HepG2 (cell line): ENCODE measurements around the gene AMZ1. TPM values are rescaled to one million over a fixed set of nuclear protein-coding genes. Genes with fewer than 3 reads are reported as not detected.

Experiments used
- ATF3 ChIP-seq: sonication (generic); formaldehyde crosslinking; IDR thresholded peaks from 2 replicates; pipeline ENCODE4 v1.4.0; 2020; ENCODE audit warnings: missing genetic modification reagents
- NR1H2 ChIP-seq: sonication (generic); formaldehyde crosslinking; IDR thresholded peaks from 2 replicates; pipeline ENCODE4 v1.8.1; 2022; ENCODE audit warnings: low read depth, missing genetic modification reagents, borderline replicate concordance
- PATZ1 ChIP-seq: sonication (generic); formaldehyde crosslinking; IDR thresholded peaks from 2 replicates; pipeline ENCODE4 v1.4.0; 2020; ENCODE audit warnings: missing genetic modification reagents
- RFXAP ChIP-seq: sonication (generic); formaldehyde crosslinking; IDR thresholded peaks from 2 replicates; pipeline ENCODE4 v1.4.0; 2020; ENCODE audit warnings: missing genetic modification reagents, borderline replicate concordance
- SNRNP70 ChIP-seq: fragments of 200-400 bp; formaldehyde crosslinking; IDR thresholded peaks from 2 replicates; pipeline ENCODE4 v1.6.1; 2017; ENCODE audit warnings: mild to moderate bottlenecking, low read depth, low read length, moderate library complexity
- SP2 ChIP-seq: sonication (generic); formaldehyde crosslinking; IDR thresholded peaks from 2 replicates; pipeline ENCODE4 v1.5.1; 2020; ENCODE audit warnings: mild to moderate bottlenecking, missing genetic modification reagents
- STAG1 ChIP-seq: sonication (generic); formaldehyde crosslinking; IDR thresholded peaks from 2 replicates; pipeline ENCODE4 v1.4.0; 2020; ENCODE audit warnings: missing genetic modification reagents
- THAP7 ChIP-seq: sonication (generic); formaldehyde crosslinking; IDR thresholded peaks from 2 replicates; pipeline ENCODE4 v1.8.1; 2023; ENCODE audit warnings: mild to moderate bottlenecking, missing genetic modification reagents
- ZBTB38 ChIP-seq: sonication (generic); formaldehyde crosslinking; IDR thresholded peaks from 2 replicates; pipeline ENCODE4 v1.5.1; 2020; ENCODE audit warnings: mild to moderate bottlenecking, missing genetic modification reagents
- ZHX2 ChIP-seq, 2 experiments: sonication (generic) in 1 of 2; formaldehyde crosslinking in 1 of 2; IDR thresholded peaks; 2 replicates each; pipeline versions ENCODE4 v1.6.1 to v1.9.0; 2014 to 2022; ENCODE audit warnings: antibody characterized with exemption in 1 of 2, borderline replicate concordance in 1 of 2, inconsistent platforms in 1 of 2, low read depth in 1 of 2, missing genetic modification reagents in 1 of 2
- ZNF451 ChIP-seq: sonication (generic); formaldehyde crosslinking; IDR thresholded peaks from 2 replicates; pipeline ENCODE4 v1.5.0; 2020; ENCODE audit warnings: mild to moderate bottlenecking, missing genetic modification reagents
- ZNF558 ChIP-seq: sonication (generic); formaldehyde crosslinking; IDR thresholded peaks from 2 replicates; pipeline ENCODE4 v1.9.0; 2022; ENCODE audit warnings: mild to moderate bottlenecking, missing genetic modification reagents, borderline replicate concordance
- ZNF709 ChIP-seq: sonication (generic); formaldehyde crosslinking; IDR thresholded peaks from 2 replicates; pipeline ENCODE4 v1.5.0; 2020; ENCODE audit warnings: mild to moderate bottlenecking, missing genetic modification reagents
- ZSCAN12 ChIP-seq: sonication (generic); formaldehyde crosslinking; IDR thresholded peaks from 2 replicates; pipeline ENCODE4 v1.9.0; 2021; ENCODE audit warnings: mild to moderate bottlenecking, missing genetic modification reagents
- polyA plus RNA-seq, 8 experiments: library from polyadenylated mRNA; depleted of rRNA in 3 of 8; stranded (reverse) in 7 of 8; unstranded in 1 of 8; fragments of >200 nt; fragmentation: Illumina TruSeq in 4 of 8; extraction: Trizol in 4 of 8; gene quantifications; 2 replicates each; pipeline versions ENCODE4 v1.2.1 to v1.2.3, GENCODE V29; 2011 to 2016; ENCODE audit warnings: low read depth in 4 of 8, missing spikeins in 1 of 8, mixed read lengths in 1 of 8; ENCODE audit not compliant: insufficient read depth in 1 of 8
- total RNA-seq, 5 experiments: library from RNA; depleted of rRNA; stranded (reverse); fragments of >200 nt; fragmentation: Illumina TruSeq; extraction: Trizol; gene quantifications; 2 replicates each; pipeline ENCODE4 v1.2.3, GENCODE V29; 2016; ENCODE audit warnings: low read depth in 1 of 5

The AMZ1 gene
- total and polyA plus RNA-seq, 2 of the 13 experiments (the other 11 are each of a cell fraction or from before 2014, with no cell fraction given), result 0.03 TPM; not detected in 1

GRCh38 chr7:2651336-2651735, 36.7 kb upstream of the AMZ1 start (continued):
- TF ChIP-seq ATF3 (no peak), STAG1 (CRISPR knock-in tag) (peak; percentile 62), ZSCAN12 (no peak), NR1H2 (CRISPR knock-in tag) (no peak), THAP7 (CRISPR knock-in tag) (no peak), SNRNP70 (no peak), ZNF709 (CRISPR knock-in tag) (no peak), ZHX2 (IDR thresholded peaks at IDR 0.05; ENCODE audit: low read depth) (no peak), ZHX2 (CRISPR knock-in tag; IDR thresholded peaks at IDR 0.05; ENCODE audit: borderline replicate concordance) (no peak), ZNF558 (CRISPR knock-in tag) (no peak), PATZ1 (CRISPR knock-in tag) (peak; percentile 50; the same call in 1 of the 2 replicates), ZNF451 (CRISPR knock-in tag) (no peak), ZBTB38 (CRISPR knock-in tag) (peak; percentile 61), RFXAP (CRISPR knock-in tag) (no peak), SP2 (no peak)
